ENCODE results near the gene CPEB1.

GRCh38 chr15:82650046-82650670 is 3.0 kb upstream of the CPEB1 start:
- TF ChIP-seq CTCF (conservative IDR thresholded peaks at IDR 0.05): no peak
- no peak for TF ChIP-seq ZFX (IDR thresholded peaks at IDR 0.05)

All from C4-2B (cell line).